Esophagus muscularis mucosa (tissue), 4 donors: ENCODE results near the gene LTB4R. TPM values are rescaled to one million over a fixed set of nuclear protein-coding genes. Genes with fewer than 3 reads are reported as not detected.

ENCODE experiments used
- DNase-seq: peaks from one replicate; pipeline ENCODE4 v3.0.0-alpha.2; 2017; ENCODE audit errors: extremely low spot score
- H3K27ac ChIP-seq, 4 donors: fragments of 200-600 bp; sonication (generic); replicated peaks in 1 of 4; 1 replicate in 3 of 4; 2 replicates in 1 of 4; pipeline ENCODE4 v1.5.1; 2016 to 2019; ENCODE audit warnings: mild to moderate bottlenecking in 1 of 4
- H3K27me3 ChIP-seq, 4 donors: fragments of 200-600 bp; sonication (generic); one replicate each; pipeline versions ENCODE4 v1.5.1 to v1.6.0; 2016 to 2019
- H3K36me3 ChIP-seq, 4 donors: fragments of 200-600 bp; sonication (generic); one replicate each; pipeline ENCODE4 v1.5.1; 2016 to 2019
- H3K4me1 ChIP-seq, 4 donors: fragments of 200-600 bp; sonication (generic); one replicate each; pipeline ENCODE4 v1.5.1; 2016 to 2019
- H3K4me3 ChIP-seq, 4 donors: fragments of 200-600 bp; sonication (generic); 1 replicate in 2 of 4; 2 replicates in 2 of 4; pipeline ENCODE4 v1.5.1; 2016 to 2019; ENCODE audit warnings: mild to moderate bottlenecking in 4 of 4, moderate library complexity in 1 of 4
- H3K9me3 ChIP-seq, 4 donors: fragments of 200-600 bp; sonication (generic); 1 replicate in 3 of 4; 2 replicates in 1 of 4; pipeline ENCODE4 v1.5.1; 2016 to 2019
- CTCF ChIP-seq, 3 experiments: fragments of 200-600 bp in 2 of 3; fragments of 450-650 bp in 1 of 3; sonication (generic) in 2 of 3; IDR thresholded peaks; one replicate each; pipeline ENCODE4 v1.5.1; 2017 to 2019; ENCODE audit warnings: antibody characterized with exemption in 3 of 3, mild to moderate bottlenecking in 2 of 3, moderate library complexity in 1 of 3
- EP300 ChIP-seq: sonication (generic); formaldehyde crosslinking; IDR thresholded peaks from one replicate; pipeline ENCODE4 v1.6.1; 2017; ENCODE audit warnings: antibody characterized with exemption
- POLR2A ChIP-seq: fragments of 450-650 bp; IDR thresholded peaks from one replicate; pipeline ENCODE4 v1.6.1; 2017; ENCODE audit warnings: antibody characterized with exemption, moderate library complexity, mild to moderate bottlenecking, low read depth
- POLR2AphosphoS5 ChIP-seq, 2 donors: sonication (generic); formaldehyde crosslinking; IDR thresholded peaks; one replicate each; pipeline ENCODE4 v1.6.1; 2017; ENCODE audit warnings: antibody characterized with exemption in 2 of 2
- WGBS: methylation state at CpG from one replicate; pipeline ENCODE4 v1.1.5; 2018; 5-methylcytosine and 5-hydroxymethylcytosine counted together
- intact Hi-C: fragments of 100-400 bp; cut with DNase I; formaldehyde crosslinking; loops from one replicate; pipeline ENCODE4 v1.15.1; 2023
- total RNA-seq, 4 donors: library from RNA; depleted of rRNA; stranded (reverse); fragments of >200 nt; gene quantifications; one replicate each; pipeline versions ENCODE4 v1.1.0 to v1.2.1, GENCODE V29; 2016

The LTB4R gene
- total RNA-seq, 4 donors from 2014 or later: 0.42 to 6.0 (median 2.9) TPM

GRCh38 chr14:24307575-24308341 lies 3.5 kb upstream of the LTB4R start, which contains the start of gene CIDEB:
CIDEB (minus strand) TSS chr14:24307977; CDS start chr14:24307858, 119 bp downstream.
- intact Hi-C loops: no loop called here

GRCh38 chr14:24308342-24309124 lies 2.8 kb upstream of the LTB4R start:
- Histone ChIP-seq H3K4me1 (peaks cover 26 to 54% (median 43%) of the 10 kb centered on the region in 4 donors), H3K27ac (no peak overlapping the region), H3K27me3 (no peaks in the 10 kb centered on the region), H3K36me3 (peaks cover 35 to 44% (median 41%) of the 10 kb centered on the region in 4 donors), H3K4me3 (no peak overlapping the region), H3K9me3 (no peaks in the 10 kb centered on the region)
- DNase-seq: no peak
- intact Hi-C loops: no loop called here
- 88% methylated on average over 7 of the region's 7 CpGs for WGBS
- TF ChIP-seq CTCF (IDR thresholded peaks at IDR 0.05) (peak in 1 of 3 experiments; percentile 10), EP300 (no peak)

More at GRCh38 chr14:24307575-24308341, 3.5 kb upstream of the LTB4R start, which contains the start of gene CIDEB:
- TF ChIP-seq CTCF (IDR thresholded peaks at IDR 0.05): peak; percentile 78 to 97 (median 79)
- peak in 1 of 2 donors; percentile 7 for TF ChIP-seq POLR2AphosphoS5 (IDR thresholded peaks at IDR 0.05)
- TF ChIP-seq POLR2A: no peak
- TF ChIP-seq EP300: no peak
- Histone ChIP-seq H3K36me3 (peaks cover 40 to 51% (median 49%) of the 10 kb centered on the region in 4 donors), H3K27ac (peak within 1 kb of the TSS in 1 of 4 donors; percentile 8), H3K4me3 (no peak within 1 kb of the TSS), H3K27me3 (no peaks in the 10 kb centered on the region), H3K9me3 (no peaks in the 10 kb centered on the region), H3K4me1 (peaks cover 23 to 48% (median 40%) of the 10 kb centered on the region in 4 donors)
- DNase-seq: no peak
- WGBS: 58% methylated on average over 6 of the region's 6 CpGs

- Histone ChIP-seq H3K9me3 (no peaks in the 10 kb centered on the region), H3K36me3 (peaks cover 23 to 32% (median 30%) of the 10 kb centered on the region in 4 donors), H3K4me1 (peaks cover 36 to 65% (median 48%) of the 10 kb centered on the region in 4 donors), H3K27me3 (peaks cover 0 to 1% (median 0%) of the 10 kb centered on the region in 4 donors), H3K4me3 (peak within 1 kb of the TSS; percentile 64 to 73 (median 66)), H3K27ac (peak within 1 kb of the TSS; percentile 77 to 90 (median 84))
- TF ChIP-seq POLR2A (no peak), EP300 (no peak), POLR2AphosphoS5 (IDR thresholded peaks at IDR 0.05) (no peak), CTCF (IDR thresholded peaks at IDR 0.05) (no peak)
- intact Hi-C loops: loop anchor here (5.0 kb wide), 1 partner anchor 128 kb away; no protein-coding TSS in a partner anchor
- WGBS: 65% methylated on average over 5 of the region's 5 CpGs
- DNase-seq: no peak
These were observed 1.6 kb upstream of the LTB4R start, which contains the start of gene LTB4R2 for GRCh38 chr14:24309538-24310264. LTB4R2 (plus strand) TSS chr14:24310140; CDS start chr14:24310665, 525 bp downstream.

GRCh38 chr14:24310265-24310645 lies 1.0 kb upstream of the LTB4R start:
- DNase-seq: no peak
- H3K27ac ChIP-seq: peak overlapping the region; percentile 77 to 90 (median 84)
- H3K9me3 ChIP-seq: no peaks in the 10 kb centered on the region
- TF ChIP-seq CTCF (IDR thresholded peaks at IDR 0.05) (no peak), EP300 (no peak), POLR2AphosphoS5 (IDR thresholded peaks at IDR 0.05) (no peak), POLR2A (no peak)
- peaks cover 19 to 27% (median 24%) of the 10 kb centered on the region in 4 donors for H3K36me3 ChIP-seq
- intact Hi-C loops: loop anchor here (5.0 kb wide), 1 partner anchor 127 kb away; no protein-coding TSS in a partner anchor
- WGBS: 33% methylated on average over 4 of the region's 5 CpGs
- peak overlapping the region; percentile 64 to 73 (median 66) for H3K4me3 ChIP-seq
- H3K27me3 ChIP-seq: peaks cover 0 to 7% (median 0%) of the 10 kb centered on the region in 4 donors
- H3K4me1 ChIP-seq: peaks cover 41 to 70% (median 51%) of the 10 kb centered on the region in 4 donors
